GM18907 (cell line): ENCODE measurements around the gene TIMM44.
"Not testable (repeated sequence)": the region's sequence is repeated elsewhere in the genome, so short reads cannot be mapped to it uniquely, and the experiment has no call there.

Experiments
- ATAC-seq: cut with Tn5 transposase; IDR thresholded peaks from one replicate; pipeline ENCODE4 v1.9.1; 2021; ENCODE audit warnings: mild to moderate bottlenecking, moderate library complexity; ENCODE audit not compliant: unreplicated experiment

TIMM44 gene

GRCh38 chr19:7953060-7953459, 9.6 kb upstream of the TIMM44 start:
- ATAC-seq, result no peak

- ATAC-seq, result no peak
These were observed 4.5 kb upstream of the TIMM44 start for GRCh38 chr19:7947939-7948338.

- peak; percentile 31 for ATAC-seq
These were observed 803 bp upstream of the TIMM44 start for GRCh38 chr19:7944177-7944761.

GRCh38 chr19:7942981-7943443, 454 bp downstream of the TIMM44 start:
- no peak for ATAC-seq

GRCh38 chr19:7941895-7942596, 1.4 kb downstream of the TIMM44 start:
- no peak for ATAC-seq

GRCh38 chr19:7940841-7941240, 2.6 kb downstream of the TIMM44 start:
- ATAC-seq, result no peak

- no peak for ATAC-seq
These were observed 8.7 kb downstream of the TIMM44 start for GRCh38 chr19:7934766-7935165.

- no peak for ATAC-seq
These were observed 9.4 kb downstream of the TIMM44 start for GRCh38 chr19:7933828-7934725.

GRCh38 chr19:7933411-7933810, 10.1 kb downstream of the TIMM44 start:
- no peak for ATAC-seq

GRCh38 chr19:7932930-7933300, 10.6 kb downstream of the TIMM44 start:
- no peak for ATAC-seq

- no peak for ATAC-seq
These were observed 11.1 kb downstream of the TIMM44 start for GRCh38 chr19:7932276-7932929.

GRCh38 chr19:7931221-7932061, 12.0 kb downstream of the TIMM44 start:
- no peak for ATAC-seq

GRCh38 chr19:7930765-7931164, 12.7 kb downstream of the TIMM44 start:
- no peak for ATAC-seq

- ATAC-seq, result not testable (repeated sequence)
These were observed 13.4 kb downstream of the TIMM44 start for GRCh38 chr19:7930030-7930429.

GRCh38 chr19:7928741-7929701, 14.4 kb downstream of the TIMM44 start:
- no peak for ATAC-seq

- no peak for ATAC-seq
These were observed 15.1 kb downstream of the TIMM44 start for GRCh38 chr19:7928334-7928706.

- ATAC-seq, result no peak
These were observed 15.7 kb downstream of the TIMM44 start for GRCh38 chr19:7927605-7928333.
